Dendritic cell treated with granulocyte-macrophage colony-stimulating factor and Interleukin-4, amounts not matched to agents 40 ng/mL and 50 ng/mL, for 4 days (primary cell): Measurements from ENCODE around the gene CCR7.

ENCODE experiments used
- H3K27ac Mint-ChIP-seq: one replicate; pipeline ENCODE4 v1.8.0; 2022; ENCODE audit warnings: mild to moderate bottlenecking, mixed read lengths
- H3K27me3 Mint-ChIP-seq: one replicate; pipeline ENCODE4 v1.8.0; 2022; ENCODE audit warnings: mild to moderate bottlenecking, mixed read lengths
- H3K36me3 Mint-ChIP-seq: one replicate; pipeline ENCODE4 v1.8.0; 2022; ENCODE audit warnings: low read depth, mixed read lengths
- H3K4me1 Mint-ChIP-seq: one replicate; pipeline ENCODE4 v1.8.0; 2022; ENCODE audit warnings: low read depth, mixed read lengths
- H3K4me3 Mint-ChIP-seq: one replicate; pipeline ENCODE4 v1.8.0; 2022; ENCODE audit warnings: mild to moderate bottlenecking, moderate library complexity, mixed read lengths
- H3K9me3 Mint-ChIP-seq: one replicate; pipeline ENCODE4 v1.8.0; 2022; ENCODE audit warnings: mixed read lengths
- intact Hi-C: fragments of 100-400 bp; cut with micrococcal nuclease; formaldehyde crosslinking; loops from one replicate; pipeline ENCODE4 v1.15.0; 2022

The CCR7 gene

GRCh38 chr17:40534371-40535189 is 30.7 kb downstream of the CCR7 start:
- intact Hi-C loops = no loop called here
- Mint-ChIP-seq H3K9me3 (no peaks in the 10 kb centered on the region), H3K4me1 (peaks cover 22% of the 10 kb centered on the region), H3K27me3 (peaks cover 33% of the 10 kb centered on the region), H3K4me3 (no peak overlapping the region), H3K36me3 (no peaks in the 10 kb centered on the region), H3K27ac (no peak overlapping the region)

DNA sequence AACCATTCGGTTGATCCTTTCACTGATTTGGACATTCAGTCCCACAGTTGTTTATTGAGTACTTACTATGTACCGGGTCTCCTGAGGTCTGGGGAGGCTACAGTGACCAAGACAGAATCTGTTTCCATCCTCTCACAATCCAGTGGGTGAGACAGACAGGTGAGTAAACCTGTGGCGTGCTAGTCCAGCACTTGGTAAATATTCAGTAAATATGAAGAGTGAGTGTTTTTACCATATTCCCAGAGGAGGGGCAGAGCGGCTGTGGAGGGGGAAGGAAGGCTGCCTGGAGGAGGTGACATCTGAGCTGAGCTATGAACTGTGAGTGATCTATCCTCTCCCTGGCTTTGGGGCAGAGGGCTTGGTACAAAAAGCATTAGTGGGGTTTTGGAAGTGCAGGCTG is 31.4 kb downstream of the CCR7 start:
- peaks cover 31% of the 10 kb centered on the region for H3K27me3 Mint-ChIP-seq
- H3K4me1 Mint-ChIP-seq = peaks cover 22% of the 10 kb centered on the region
- intact Hi-C loops = loop anchor here (1.0 to 2.0 kb wide), 3 partner anchors 93 to 176 kb away; no protein-coding TSS in a partner anchor
- H3K9me3 Mint-ChIP-seq = no peaks in the 10 kb centered on the region
- H3K27ac Mint-ChIP-seq = no peak overlapping the region
- H3K36me3 Mint-ChIP-seq = no peaks in the 10 kb centered on the region
- H3K4me3 Mint-ChIP-seq = no peak overlapping the region

DNA sequence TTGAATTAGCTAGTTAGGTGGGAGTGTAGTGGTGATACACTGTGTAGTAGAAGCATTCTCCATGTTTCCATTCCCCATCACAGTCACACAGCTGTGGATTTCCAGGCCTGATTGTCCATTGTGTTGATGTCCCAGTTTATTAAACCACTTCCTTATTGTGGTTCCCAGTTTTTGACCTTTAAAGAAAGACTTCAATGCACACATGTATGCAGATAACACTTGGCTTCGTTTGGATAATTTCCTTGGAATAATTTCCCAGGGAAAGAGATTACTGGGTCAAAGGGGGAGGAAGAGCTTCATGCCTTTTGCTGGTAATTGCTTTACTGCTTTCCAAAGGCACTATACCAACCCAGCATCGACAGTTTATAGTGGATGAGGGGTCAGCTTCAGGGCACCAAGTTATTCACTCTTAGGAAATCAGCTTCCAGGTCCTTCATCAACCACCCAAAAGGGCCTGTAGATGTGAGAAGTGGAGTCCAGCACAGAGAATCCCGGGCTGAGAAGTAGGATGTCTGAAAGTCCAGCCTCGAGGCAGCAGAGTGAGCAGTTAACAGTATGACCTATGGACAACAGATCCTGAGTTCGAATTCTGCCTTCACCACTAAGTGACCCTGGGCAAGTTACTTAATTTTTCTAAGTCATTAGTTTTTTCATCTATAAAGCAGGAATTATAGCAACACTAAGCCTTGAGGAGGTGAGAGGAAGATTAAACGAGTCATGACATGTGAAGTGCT is 32.6 kb downstream of the CCR7 start:
- Mint-ChIP-seq H3K36me3 (no peaks in the 10 kb centered on the region), H3K27ac (no peak overlapping the region), H3K27me3 (peaks cover 40% of the 10 kb centered on the region), H3K9me3 (no peaks in the 10 kb centered on the region), H3K4me1 (peaks cover 22% of the 10 kb centered on the region), H3K4me3 (no peak overlapping the region)
- intact Hi-C loops = loop anchor here (1.0 to 2.0 kb wide), 3 partner anchors 92 to 174 kb away; no protein-coding TSS in a partner anchor

DNA sequence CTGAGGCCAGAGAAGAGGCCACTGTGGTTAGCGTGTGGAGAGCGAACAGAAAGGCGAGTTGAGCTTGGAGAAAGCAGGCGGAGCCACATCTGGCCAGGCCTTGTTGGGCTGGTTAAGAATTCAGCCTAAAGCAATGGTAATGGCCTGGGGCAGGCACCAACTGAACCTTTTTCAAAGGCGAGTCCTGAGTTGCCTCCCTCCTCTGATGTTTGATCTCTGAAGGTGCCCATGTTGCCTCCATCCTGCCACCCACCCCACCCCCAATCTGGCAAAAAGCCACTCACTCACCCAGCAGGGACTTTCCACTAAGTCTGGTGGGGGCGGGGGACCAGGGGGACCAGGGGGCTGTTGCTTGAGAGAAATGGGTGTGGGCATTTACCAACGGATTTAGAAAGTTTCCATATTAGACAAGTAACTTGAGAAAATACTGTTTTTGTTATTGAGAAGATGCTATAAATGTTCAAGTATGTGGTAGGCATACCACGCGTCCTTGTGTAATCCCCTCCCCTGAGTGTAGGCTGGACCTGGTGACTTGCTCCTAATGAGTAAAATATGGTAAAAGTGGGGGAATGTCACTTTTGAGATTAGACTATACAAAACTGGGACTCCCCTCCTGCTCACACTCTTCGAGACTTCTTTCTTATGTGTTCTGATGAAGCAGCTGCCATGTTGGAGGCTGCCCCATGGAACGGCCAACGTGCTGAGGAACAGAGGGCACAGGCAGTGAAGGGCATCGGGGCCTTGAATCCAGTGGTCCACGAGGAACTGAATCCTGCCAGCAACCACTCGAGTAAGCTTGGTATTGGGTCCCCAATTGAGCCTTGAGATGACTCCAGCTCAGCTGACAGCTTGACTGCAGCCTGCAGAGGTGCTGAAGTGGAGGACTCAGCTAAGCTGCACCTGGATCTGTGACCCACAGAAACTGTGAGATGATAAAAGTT is 34.0 kb downstream of the CCR7 start:
- H3K27me3 Mint-ChIP-seq = peaks cover 43% of the 10 kb centered on the region
- no peaks in the 10 kb centered on the region for H3K9me3 Mint-ChIP-seq
- H3K27ac Mint-ChIP-seq = no peak overlapping the region
- H3K4me1 Mint-ChIP-seq = peaks cover 26% of the 10 kb centered on the region
- intact Hi-C loops = no loop called here
- no peak overlapping the region for H3K4me3 Mint-ChIP-seq
- no peaks in the 10 kb centered on the region for H3K36me3 Mint-ChIP-seq

- no peak overlapping the region for H3K4me3 Mint-ChIP-seq
- intact Hi-C loops = no loop called here
- H3K4me1 Mint-ChIP-seq = peaks cover 22% of the 10 kb centered on the region
- H3K27ac Mint-ChIP-seq = no peak overlapping the region
- no peaks in the 10 kb centered on the region for H3K9me3 Mint-ChIP-seq
- H3K27me3 Mint-ChIP-seq = peaks cover 39% of the 10 kb centered on the region
- H3K36me3 Mint-ChIP-seq = no peaks in the 10 kb centered on the region
Observed at GRCh38 chr17:40530531-40530994, 34.7 kb downstream of the CCR7 start.

GRCh38 chr17:40529991-40530390 is 35.3 kb downstream of the CCR7 start:
- Mint-ChIP-seq H3K4me1 (peaks cover 22% of the 10 kb centered on the region), H3K9me3 (no peaks in the 10 kb centered on the region), H3K27me3 (peaks cover 45% of the 10 kb centered on the region), H3K27ac (no peak overlapping the region), H3K4me3 (no peak overlapping the region), H3K36me3 (no peaks in the 10 kb centered on the region)
- intact Hi-C loops = no loop called here

DNA sequence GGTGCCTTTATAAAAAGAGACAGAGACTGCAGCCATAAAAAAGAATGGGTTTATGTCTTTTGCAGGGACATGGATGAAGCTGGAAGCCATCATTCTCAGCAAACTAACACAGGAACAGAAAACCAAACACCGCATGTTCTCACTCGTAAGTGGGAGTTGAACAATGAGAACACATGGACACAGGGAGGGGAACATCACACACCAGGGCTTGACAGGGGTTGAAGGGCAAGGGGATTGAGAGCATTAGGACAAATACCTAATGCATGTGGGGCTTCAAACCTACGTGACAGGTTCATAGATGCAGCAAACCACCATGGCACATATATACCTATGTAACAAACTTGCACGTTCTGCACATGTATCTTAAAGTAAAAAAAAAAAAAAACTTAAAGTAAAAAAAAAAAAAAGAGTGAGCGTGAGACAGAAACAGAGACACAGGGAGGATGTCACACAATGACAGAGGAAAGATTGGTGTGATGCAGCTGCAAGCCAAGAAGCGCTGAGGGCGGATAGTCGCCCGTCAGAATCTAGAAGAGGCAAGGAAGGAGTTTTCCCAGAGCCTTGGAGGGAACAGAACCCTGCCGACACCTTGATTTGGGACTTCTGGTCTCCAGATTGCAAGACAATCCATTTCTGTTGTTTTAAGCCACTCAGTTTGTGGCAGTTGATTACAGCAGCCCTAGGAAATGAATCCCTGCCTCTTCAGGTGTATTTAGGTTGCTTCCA is 36.4 kb downstream of the CCR7 start:
- intact Hi-C loops = no loop called here
- Mint-ChIP-seq H3K27me3 (peaks cover 50% of the 10 kb centered on the region), H3K27ac (no peak overlapping the region), H3K4me1 (peaks cover 21% of the 10 kb centered on the region), H3K9me3 (no peaks in the 10 kb centered on the region), H3K36me3 (no peaks in the 10 kb centered on the region), H3K4me3 (no peak overlapping the region)

DNA sequence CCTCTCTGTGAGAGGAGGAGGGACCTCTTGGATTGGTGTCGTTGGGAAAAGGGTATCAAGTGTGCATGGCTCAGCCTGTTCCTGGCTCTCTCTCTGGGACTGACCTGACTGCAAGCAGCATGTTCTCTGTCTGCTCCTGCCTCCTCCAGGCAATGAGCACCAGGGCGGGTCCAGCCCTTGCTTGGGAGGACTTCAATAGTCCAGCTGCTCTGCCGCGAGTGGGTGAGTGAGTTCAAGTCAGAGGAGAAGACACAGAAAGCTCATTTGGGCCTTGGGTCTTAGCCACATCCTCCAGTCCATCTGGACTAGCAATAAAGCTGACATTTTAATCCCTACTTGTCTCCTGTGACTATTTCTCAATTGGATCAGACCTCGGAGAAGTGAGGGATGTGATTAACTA is 38.6 kb downstream of the CCR7 start:
- no peak overlapping the region for H3K27ac Mint-ChIP-seq
- H3K4me1 Mint-ChIP-seq = peaks cover 5% of the 10 kb centered on the region
- H3K36me3 Mint-ChIP-seq = no peaks in the 10 kb centered on the region
- peaks cover 63% of the 10 kb centered on the region for H3K27me3 Mint-ChIP-seq
- no peak overlapping the region for H3K4me3 Mint-ChIP-seq
- no peaks in the 10 kb centered on the region for H3K9me3 Mint-ChIP-seq
- intact Hi-C loops = no loop called here

DNA sequence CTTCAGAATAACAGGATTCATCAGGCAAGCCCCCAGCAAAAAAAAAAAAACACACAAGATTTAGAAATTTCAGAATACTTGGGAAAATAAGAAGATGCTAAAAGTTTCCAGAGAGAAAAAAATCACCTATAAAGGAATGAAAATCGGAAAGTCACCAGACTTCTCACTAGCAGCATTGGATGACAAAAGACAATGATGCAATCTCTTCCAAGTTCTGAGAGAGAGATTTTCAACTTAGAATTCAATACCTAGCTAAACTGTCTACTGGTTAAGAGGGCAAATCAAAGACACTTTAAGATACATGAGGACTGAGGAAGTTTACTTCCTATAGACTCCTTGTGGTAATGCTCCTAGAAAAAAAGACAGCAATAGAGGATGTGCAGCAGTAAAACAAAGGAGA is 40.0 kb downstream of the CCR7 start:
- no peaks in the 10 kb centered on the region for H3K9me3 Mint-ChIP-seq
- intact Hi-C loops = no loop called here
- no peaks in the 10 kb centered on the region for H3K36me3 Mint-ChIP-seq
- H3K4me1 Mint-ChIP-seq = peaks cover 5% of the 10 kb centered on the region
- H3K27me3 Mint-ChIP-seq = peaks cover 64% of the 10 kb centered on the region
- no peak overlapping the region for H3K4me3 Mint-ChIP-seq
- no peak overlapping the region for H3K27ac Mint-ChIP-seq

DNA sequence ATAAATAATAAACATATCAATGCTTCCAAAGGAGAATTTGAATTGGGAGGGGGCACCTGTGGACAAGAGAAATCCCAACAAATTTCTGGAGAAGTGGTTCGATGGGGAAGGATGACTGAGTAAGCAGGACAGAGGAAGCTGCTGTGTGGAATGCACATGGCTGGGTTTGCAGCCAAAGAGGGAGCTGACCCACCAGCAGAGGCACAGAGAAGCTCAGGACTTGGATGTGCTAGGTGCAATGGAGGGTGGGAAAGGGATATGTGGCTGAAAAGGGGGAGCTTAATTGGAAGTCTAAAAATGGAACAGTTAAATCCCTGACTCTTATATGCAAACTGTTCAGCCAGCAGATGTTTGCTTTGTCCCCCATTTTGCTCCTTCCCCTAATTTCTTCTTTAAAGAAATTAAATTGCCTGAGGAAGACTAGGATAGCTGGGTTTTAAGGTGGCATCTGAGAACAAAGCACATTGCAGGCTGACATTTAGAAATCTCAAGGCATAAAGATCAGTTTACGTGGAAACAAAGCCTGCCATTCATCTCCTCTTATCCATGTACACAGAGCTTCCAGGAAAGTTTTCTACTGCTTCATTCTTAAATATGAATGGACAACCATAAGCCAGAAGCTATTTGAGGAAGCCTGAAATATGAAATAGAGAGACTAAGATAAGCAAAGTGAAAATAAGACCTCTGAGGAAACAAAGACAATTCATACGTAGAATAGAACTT is 40.9 kb downstream of the CCR7 start:
- no peaks in the 10 kb centered on the region for H3K36me3 Mint-ChIP-seq
- intact Hi-C loops = no loop called here
- peaks cover 72% of the 10 kb centered on the region for H3K27me3 Mint-ChIP-seq
- no peak overlapping the region for H3K27ac Mint-ChIP-seq
- H3K4me3 Mint-ChIP-seq = no peak overlapping the region
- peaks cover 5% of the 10 kb centered on the region for H3K4me1 Mint-ChIP-seq
- H3K9me3 Mint-ChIP-seq = no peaks in the 10 kb centered on the region

- intact Hi-C loops = no loop called here
- no peak overlapping the region for H3K27ac Mint-ChIP-seq
- no peaks in the 10 kb centered on the region for H3K9me3 Mint-ChIP-seq
- peaks cover 5% of the 10 kb centered on the region for H3K4me1 Mint-ChIP-seq
- H3K4me3 Mint-ChIP-seq = no peak overlapping the region
- peaks cover 77% of the 10 kb centered on the region for H3K27me3 Mint-ChIP-seq
- H3K36me3 Mint-ChIP-seq = no peaks in the 10 kb centered on the region
Observed at GRCh38 chr17:40522961-40523310, 42.3 kb downstream of the CCR7 start.

GRCh38 chr17:40522250-40522960 is 42.9 kb downstream of the CCR7 start:
- Mint-ChIP-seq H3K4me3 (no peak overlapping the region), H3K36me3 (no peaks in the 10 kb centered on the region), H3K27ac (no peak overlapping the region), H3K9me3 (no peaks in the 10 kb centered on the region), H3K4me1 (peaks cover 5% of the 10 kb centered on the region), H3K27me3 (peaks cover 77% of the 10 kb centered on the region)
- intact Hi-C loops = no loop called here
